GM18951 (cell line): ENCODE results near the gene RABL6.
"Not testable (repeated sequence)": the region's sequence is repeated elsewhere in the genome, so short reads cannot be mapped to it uniquely, and the experiment has no call there.

Experiments
- POLR2A ChIP-seq: IDR thresholded peaks from 4 replicates; pipeline ENCODE4 v1.6.1; 2011; ENCODE audit warnings: mild to moderate bottlenecking; ENCODE audit not compliant: insufficient read length, insufficient read depth; ENCODE audit errors: extremely low read depth
- in situ Hi-C: fragments of 300-500 bp; cut with MboI; formaldehyde crosslinking; loops from one replicate; pipeline ENCODE4 v1.12.0; 2022; ENCODE audit warnings: low sequenced_read_pairs, mixed read lengths, inconsistent platforms; ENCODE audit not compliant: unreplicated experiment

RABL6 gene

GRCh38 chr9:136835932-136836904 is 28.5 kb downstream of the RABL6 start:
- in situ Hi-C loops = no loop called here

GRCh38 chr9:136837146-136837855 is 29.6 kb downstream of the RABL6 start:
- TF ChIP-seq POLR2A = no peak
- in situ Hi-C loops = no loop called here

More at GRCh38 chr9:136835932-136836904, 28.5 kb downstream of the RABL6 start:
- TF ChIP-seq POLR2A = no peak

GRCh38 chr9:136837856-136838277 is 30.1 kb downstream of the RABL6 start:
- in situ Hi-C loops = not testable (repeated sequence)

- no peak for TF ChIP-seq POLR2A
- in situ Hi-C loops = no loop called here
These were observed 30.8 kb downstream of the RABL6 start for GRCh38 chr9:136838314-136839228.

GRCh38 chr9:136839229-136840139 is 31.7 kb downstream of the RABL6 start:
- no peak for TF ChIP-seq POLR2A
- in situ Hi-C loops = no loop called here

- in situ Hi-C loops = no loop called here
- no peak for TF ChIP-seq POLR2A
These were observed 32.6 kb downstream of the RABL6 start for GRCh38 chr9:136840140-136840876.

- no peak for TF ChIP-seq POLR2A
- in situ Hi-C loops = no loop called here
These were observed 33.3 kb downstream of the RABL6 start for GRCh38 chr9:136840877-136841645.

GRCh38 chr9:136841646-136842379 is 34.1 kb downstream of the RABL6 start:
- in situ Hi-C loops = not testable (repeated sequence)

- TF ChIP-seq POLR2A = peak; percentile 30
- in situ Hi-C loops = not testable (repeated sequence)
These were observed 34.7 kb downstream of the RABL6 start, which contains the start of gene AJM1 for GRCh38 chr9:136842380-136842948. Gene AJM1, plus strand, starts transcription at chr9:136842478. Its CDS starts 1,937 bp downstream, at chr9:136844415.

- in situ Hi-C loops = not testable (repeated sequence)
These were observed 35.5 kb downstream of the RABL6 start for GRCh38 chr9:136843159-136843800.

GRCh38 chr9:136843801-136844740 is 36.3 kb downstream of the RABL6 start:
- in situ Hi-C loops = not testable (repeated sequence)
